Hematopoietic multipotent progenitor cell treated with erythropoietin and hydrocortisone succinate and interleukin-3 and kit ligand, for 8 days (in vitro differentiated cells): ENCODE measurements around the gene CACNA2D1.
"Not testable (repeated sequence)": the region's sequence is repeated elsewhere in the genome, so short reads cannot be mapped to it uniquely, and the experiment has no call there.

ENCODE experiments used
- DNase-seq: peaks from one replicate; pipeline ENCODE4 v3.0.0-alpha.2; 2015

Gene CACNA2D1

DNA sequence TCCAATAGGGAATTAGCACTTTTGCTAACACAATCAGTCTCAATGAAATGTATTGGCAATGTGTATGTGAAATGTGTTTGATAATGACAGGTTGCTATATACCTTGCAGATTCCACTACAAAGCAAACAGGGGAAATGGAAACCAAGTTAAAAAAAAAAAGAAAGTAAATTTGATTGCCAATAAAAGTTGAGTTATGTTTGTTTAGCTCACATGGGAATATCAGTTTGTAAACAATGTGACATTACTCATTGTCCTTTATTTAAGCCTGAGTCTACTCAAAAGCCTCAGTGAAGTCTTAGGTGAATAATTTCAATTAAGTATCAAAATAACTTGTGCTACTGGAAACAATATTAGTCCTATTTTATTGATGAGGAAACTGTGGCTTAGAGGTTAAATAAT, 285.2 kb downstream of the CACNA2D1 start:
- no peak for DNase-seq

DNA sequence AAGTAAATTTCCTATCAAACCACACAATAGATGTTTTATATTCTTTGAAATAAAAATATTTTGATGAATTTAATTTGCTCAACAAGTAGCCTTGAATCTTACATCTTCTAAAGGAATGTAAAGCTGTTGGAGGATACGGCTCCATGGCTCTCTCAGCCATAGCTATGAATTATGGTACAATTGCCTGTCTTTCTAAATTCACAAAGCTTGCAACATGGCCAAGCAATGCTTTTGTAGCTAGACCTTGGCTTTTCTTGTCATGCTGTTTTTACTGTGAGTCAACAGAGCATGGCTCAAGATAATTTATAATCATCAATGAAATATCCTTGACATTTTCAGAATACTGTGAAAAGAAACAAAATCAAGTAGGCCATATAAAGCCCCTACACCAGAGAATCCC, 286.7 kb downstream of the CACNA2D1 start:
- no peak for DNase-seq

DNA sequence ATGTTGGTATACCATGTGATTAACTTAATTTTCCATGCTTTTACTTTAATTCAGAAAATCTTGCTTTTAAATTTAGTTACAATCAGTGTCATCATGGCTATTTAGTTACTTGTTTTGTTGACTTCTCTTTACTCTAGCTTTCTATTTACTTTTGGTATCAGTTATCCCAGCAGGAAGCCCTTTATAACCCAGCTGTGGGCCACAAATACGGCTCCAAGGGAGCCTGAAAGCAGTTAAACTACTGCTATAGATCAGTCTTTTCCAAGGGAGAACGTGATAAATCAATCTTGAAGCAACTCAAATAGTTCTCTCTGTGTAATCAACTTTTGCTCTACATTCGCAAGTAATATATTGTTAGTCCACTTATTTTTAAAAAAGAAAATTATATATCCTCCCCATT, 287.4 kb downstream of the CACNA2D1 start:
- DNase-seq = no peak

DNA sequence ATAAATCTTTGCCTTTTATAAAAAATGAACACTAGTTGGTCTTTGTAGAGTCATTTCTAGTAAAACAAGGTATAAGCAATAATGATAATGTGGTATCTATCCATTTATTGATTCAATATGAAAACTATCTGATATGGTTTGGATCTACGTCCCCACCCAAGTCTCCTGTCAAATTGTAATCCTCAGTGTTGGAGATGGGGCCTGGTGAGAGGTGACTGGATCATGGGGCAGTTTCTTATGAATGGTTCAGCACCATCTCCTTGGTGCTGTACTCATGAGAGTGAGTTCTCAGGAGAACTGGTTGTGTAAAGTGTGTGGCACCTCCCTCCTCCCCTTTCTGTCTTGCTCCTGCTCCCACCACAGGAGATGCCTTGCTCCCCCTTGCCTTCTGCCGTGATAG, 288.8 kb downstream of the CACNA2D1 start:
- DNase-seq = no peak

DNA sequence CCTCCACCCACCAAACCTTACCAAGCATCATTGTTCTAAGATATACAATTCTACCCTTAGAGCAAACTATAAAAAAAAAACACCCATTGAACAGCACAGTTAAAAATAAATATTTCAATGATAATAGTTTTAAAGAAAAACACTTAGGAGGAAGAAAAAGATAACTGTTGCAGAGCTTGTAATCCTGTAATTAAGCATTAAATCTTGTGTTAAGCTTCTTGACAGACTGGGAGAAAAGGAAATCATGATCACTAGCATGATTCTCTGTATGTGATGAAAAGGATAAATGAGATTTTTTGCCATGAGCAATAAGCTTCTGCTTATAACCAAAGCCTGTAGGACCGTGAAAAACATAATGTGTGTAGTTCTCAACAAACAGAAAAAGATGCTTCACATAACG, 289.8 kb downstream of the CACNA2D1 start:
- DNase-seq = no peak

DNA sequence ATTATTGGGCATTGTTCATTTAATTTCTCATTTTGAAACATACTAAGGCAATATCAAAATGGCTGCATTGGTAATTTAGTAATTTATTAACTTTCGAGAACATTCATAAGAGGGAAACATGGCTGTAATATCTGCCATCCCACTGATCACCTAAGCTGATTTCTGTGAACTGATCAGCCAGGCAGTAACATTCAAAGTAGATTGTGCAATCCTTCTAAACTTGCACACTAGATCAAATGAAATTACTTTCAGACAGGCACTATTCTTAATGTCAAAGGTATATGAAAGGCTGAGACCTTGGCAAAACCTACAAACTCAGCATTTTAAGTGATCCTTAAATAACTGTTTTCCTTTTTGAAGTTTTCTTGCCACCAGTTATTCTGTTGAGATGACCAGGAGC, 290.7 kb downstream of the CACNA2D1 start:
- DNase-seq = no peak

DNA sequence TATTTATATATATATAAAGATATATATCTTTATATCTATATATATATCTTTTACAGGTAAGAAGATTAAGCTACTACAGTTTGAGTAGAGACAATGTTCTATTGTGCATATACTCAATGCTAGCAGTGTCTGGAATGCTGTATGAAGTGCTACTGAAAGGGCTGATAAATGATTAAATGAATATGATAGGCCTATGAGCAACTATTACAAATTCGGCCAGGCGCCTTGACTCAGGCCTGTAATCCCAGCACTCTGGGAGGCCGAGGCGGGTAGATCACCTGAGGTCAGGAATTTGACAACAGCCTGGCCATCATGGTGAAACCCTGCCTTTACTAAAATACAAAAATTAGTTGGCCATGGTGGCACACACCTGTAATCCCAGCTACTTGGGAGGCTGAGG, 297.1 kb downstream of the CACNA2D1 start:
- no peak for DNase-seq

DNA sequence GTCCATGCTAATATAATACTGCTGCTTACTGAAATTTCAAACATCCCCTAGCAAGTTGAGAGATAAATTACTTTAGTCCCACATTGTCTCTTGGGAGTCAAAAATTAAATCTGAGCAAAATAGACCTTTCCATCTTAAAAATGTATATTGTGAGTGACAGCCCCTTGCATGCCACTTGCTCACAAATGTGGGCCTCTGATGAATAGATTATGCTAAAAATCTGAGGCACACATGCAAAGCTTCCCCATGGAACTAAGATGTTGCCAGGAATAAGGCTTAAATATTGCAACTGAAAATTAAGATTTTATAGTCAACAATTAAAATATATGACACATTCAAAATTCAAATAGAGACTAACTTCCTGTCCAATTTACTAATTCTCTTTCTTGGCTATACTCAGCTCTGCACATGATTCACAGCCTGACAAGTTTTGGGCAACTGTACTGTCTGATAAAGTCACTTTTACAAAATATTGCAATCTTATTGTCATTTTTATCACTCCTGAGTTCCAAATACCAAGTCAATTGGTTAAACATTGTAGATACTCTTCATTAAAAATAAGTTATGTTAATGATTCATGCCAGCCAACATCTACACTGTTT, 301.2 kb downstream of the CACNA2D1 start:
- DNase-seq = no peak

DNA sequence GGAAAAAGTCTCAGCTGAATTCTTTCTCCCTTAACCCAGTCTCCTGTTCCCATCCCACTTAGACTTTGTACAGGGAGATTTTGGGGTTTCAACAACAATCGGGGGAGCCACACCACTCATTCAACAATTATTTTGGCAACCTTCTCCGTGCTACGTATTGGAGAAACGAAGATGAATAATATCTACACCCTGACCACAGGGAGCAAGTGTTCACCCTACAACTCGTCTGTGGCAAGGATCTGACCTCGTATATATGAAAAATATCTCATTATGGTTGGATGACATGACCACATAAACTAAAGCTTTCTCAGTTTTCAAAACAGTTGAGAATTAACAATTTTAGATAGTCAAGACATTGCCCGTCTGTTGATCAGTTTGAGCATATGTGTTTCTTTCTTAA, 302.1 kb downstream of the CACNA2D1 start:
- DNase-seq = no peak

DNA sequence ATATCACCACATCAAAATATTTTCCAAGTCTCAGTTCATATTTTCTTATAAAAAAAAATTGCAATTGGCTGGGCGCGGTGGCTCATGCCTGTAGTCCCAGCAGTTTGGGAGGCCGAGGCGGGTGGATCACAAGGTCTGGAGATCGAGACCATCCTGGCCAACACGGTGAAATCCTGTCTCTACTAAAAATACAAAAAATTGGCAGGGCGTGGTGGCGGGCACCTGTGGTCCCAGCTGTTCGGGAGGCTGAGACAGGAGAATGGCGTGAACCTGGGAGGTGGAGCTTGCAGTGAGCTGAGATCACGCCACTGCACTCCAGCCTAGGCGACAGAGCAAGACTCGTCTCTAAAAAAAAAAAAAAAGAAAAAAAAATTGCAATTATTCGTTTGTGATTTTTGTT, 303.0 kb downstream of the CACNA2D1 start:
- DNase-seq = not testable (repeated sequence)

DNA sequence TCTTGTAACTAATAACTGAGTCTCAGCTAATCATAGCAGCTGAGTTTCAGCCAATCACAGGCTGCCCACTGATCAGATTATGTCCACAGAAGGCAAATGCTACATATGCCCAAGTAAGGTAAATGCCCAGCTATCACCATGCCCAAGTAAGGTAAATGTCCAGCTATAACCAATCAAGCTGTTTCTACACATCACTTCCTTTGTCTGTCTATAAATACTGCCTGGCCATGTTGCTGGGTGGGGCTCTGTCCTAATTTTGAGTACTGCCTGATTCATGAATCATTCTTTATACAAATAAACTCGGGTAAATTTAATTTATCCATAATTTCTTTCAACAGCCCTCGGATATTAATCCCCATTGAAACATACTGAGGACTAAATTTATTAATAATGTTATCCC, 312.4 kb downstream of the CACNA2D1 start:
- no peak for DNase-seq

DNA sequence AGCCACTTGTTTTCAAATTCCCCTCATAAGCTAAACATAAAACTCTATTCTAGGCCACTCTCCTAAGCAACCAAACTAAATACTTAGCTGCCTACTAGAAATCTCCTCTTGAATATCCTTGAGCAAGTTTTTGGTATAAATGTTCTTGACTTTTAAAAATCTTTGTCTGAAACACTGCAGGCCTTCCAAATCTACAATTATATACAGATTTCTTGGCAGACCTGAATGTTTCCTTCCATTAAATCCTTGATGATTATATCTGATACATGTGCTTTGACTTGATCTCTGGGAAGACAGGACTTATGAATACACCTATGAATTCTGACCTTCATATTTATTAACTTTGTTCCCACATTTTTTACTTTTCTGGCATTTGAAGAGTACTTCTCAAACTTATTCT, 314.5 kb downstream of the CACNA2D1 start:
- no peak for DNase-seq

DNA sequence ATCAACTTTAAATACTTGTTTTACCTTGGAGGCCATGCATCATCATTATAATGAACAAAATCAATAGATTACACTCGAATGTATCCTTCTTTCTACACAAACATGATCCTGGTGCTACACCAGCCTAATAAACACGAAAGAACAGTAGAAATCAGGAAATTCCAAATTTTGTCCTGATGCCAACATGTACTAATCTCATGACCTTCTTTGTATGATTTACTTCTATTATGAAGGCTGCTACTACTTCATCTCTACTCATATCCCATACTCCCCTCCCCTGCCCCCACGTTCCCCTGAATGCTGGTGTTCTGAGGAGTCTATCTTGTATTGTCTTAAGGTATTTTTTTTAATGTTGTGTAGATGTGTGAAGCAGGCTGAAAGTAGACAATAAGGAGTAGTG, 315.0 kb downstream of the CACNA2D1 start:
- no peak for DNase-seq

DNA sequence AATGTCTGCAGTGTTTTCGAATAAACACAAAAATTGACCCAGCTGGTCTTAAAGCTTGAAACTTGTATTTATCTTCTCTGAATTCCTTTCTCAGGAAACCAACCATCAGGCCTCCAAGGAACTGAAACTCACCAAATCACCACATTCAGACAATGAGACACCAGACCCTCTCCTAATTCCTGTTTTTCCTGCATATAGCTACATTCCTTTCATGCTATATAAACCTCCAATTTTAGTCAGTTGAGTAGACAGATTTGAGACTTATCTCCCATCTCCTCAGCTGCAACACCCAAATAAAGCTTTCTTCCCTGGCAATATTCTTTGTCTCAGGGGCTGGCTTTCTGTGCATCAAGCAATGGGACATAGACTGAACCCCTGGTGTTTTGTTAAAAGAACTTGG, 317.0 kb downstream of the CACNA2D1 start:
- no peak for DNase-seq

DNA sequence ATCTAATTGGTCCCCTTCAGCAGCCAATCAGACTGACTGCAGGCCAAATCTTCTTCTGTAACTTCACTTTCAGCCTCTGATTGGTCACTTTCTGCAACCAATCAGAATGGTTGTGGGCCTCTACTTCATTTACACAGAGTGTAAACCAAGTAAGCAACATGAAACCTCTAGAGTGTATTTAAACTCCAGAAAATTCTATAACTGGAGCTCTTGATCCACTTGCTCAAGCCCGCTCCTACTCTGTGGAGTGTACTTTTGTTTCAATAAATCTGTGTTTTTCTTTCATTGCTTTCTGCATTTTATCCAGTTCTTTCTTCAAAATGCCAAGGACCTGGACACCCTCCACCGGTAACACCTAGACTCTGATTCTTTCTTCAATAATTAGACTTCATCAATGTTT, 319.1 kb downstream of the CACNA2D1 start:
- DNase-seq = no peak

DNA sequence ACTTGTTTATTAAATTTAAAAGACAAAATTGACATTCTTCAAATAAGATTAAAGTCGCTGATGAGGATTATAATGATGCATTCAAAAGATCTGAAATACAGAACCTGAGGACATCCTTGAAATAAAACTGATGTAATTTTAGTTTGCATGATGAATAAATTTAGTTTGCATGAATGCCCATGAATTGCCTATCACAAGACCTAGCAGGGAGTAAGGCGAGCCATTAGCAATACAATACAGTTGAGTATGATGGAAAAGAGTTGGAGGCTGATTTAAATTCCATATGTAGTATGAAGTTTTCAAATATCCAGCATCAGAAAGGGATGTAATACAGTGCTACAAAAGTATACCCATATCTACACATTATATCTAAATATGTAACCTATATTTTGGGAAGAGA, 321.3 kb downstream of the CACNA2D1 start:
- no peak for DNase-seq

DNA sequence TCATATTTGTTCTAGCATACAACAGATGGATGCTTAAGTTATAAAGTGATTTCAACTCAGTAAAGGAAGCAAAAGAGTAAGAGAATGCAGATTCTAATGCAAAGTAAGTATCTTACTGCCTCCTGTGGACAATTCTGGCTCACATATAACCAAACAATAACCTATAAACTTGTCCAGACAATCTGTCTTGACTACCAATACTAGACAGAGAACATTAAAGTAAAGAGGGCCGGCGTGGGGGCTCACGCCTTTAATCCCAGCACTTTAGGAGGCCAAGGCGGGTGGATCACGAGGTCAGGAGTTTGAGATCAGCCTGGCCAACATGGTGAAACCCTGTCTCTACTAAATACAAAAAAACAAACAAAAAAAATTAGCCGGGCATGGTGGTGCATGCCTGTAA, 329.3 kb downstream of the CACNA2D1 start:
- DNase-seq = no peak

DNA sequence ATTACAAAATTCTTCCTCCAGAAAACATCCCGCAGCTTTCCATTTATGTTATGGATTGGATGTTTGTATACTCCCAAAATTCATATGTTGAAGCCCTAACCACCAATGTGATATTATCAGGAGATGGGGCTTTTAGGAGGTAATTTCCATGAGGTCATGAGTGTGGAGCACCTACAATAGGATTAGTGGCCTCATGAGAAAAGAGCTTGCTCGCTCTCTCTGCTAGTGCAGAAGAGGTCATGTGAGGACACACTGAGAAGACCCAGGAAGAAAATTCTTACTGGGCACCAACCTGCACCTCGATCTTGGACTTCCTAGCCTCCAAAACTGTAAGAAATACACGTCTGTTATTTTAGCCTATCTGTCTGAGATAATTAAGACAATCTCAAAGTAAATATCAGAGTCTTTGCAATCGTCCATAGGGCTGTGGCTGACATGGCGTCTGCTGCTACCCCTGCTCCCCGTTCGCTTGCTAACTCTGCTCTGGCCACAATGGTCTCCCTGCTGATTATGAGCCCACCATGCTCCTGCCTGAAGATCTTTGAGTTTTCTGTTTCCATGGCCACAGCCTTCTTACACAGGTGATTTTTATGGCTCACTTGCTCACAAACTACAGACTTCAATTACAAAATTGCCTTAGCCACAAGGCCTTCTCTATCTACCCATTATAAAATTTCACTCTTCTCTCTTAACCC, 333.3 kb downstream of the CACNA2D1 start:
- DNase-seq = no peak

DNA sequence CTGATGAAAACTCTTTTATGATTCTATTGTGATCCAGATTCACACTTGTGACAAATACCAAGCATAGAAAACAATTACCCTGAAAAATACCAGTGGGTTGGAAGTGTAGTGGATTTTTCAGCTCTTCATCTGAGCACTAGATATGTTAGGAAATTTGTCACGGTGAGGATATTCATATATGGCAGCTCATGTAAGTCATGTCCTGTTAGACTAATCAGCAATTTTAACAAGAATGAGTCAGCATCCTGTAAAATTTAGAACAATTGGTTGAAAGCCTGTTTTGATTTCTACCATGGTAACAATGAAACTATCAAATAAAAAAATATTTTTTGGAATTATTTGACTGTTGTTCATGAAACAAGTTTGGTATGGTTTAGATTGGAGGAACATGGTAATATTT, 334.3 kb downstream of the CACNA2D1 start:
- DNase-seq = no peak

DNA sequence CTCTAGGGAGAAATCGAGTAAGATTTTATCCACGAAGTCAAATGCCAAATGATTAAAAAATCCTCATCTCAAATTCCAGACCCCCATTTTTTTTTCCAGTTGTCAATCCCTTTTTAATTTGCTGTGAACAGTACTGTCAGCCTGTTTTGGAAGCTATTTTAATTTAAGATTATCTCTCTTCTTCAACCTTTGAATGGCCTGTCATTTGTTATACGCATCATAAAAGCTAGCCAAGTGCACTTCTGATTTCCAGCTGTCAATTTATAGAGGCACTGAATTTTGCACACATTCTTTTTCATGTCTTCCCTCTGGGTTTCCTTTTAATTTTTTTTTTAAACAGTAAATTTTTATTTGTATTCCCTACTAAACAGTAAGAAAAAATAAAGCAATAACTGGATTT, 337.4 kb downstream of the CACNA2D1 start:
- DNase-seq = no peak

DNA sequence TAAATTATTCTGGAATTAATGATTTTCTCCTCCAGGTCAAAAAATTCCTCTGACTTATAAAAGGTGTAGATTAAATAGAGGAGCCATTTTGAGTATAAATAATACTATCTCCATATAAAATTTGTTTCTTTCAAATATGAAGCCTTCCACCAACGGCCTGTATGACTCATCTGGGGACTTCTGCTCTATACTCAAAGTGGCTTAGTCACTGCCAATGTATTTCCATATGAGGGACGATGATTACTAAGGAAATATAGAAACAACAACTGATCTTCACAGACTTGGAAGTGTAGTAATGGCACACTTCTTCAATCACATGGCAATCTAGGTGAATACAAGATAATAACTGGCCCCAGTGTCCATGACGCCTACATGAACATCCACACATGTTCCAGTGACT, 338.1 kb downstream of the CACNA2D1 start:
- DNase-seq = no peak

DNA sequence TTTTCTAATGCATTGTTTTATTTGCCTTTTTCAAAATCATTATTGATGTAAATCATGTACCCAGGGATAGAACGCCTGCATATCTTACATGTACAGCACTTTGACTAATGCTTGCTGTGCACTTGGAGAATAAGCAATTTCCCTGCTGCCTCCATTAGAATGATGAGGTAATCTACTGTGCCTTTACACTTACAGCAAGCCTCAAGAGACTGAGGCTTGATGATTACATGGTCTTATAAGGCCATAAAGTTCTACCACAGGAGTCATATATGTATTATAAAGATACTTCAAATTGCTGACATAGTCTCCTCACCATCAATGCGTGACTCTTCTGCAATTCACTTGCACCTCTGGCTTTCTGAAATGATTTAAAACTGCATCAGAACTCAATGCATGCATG, 345.2 kb downstream of the CACNA2D1 start:
- no peak for DNase-seq

DNA sequence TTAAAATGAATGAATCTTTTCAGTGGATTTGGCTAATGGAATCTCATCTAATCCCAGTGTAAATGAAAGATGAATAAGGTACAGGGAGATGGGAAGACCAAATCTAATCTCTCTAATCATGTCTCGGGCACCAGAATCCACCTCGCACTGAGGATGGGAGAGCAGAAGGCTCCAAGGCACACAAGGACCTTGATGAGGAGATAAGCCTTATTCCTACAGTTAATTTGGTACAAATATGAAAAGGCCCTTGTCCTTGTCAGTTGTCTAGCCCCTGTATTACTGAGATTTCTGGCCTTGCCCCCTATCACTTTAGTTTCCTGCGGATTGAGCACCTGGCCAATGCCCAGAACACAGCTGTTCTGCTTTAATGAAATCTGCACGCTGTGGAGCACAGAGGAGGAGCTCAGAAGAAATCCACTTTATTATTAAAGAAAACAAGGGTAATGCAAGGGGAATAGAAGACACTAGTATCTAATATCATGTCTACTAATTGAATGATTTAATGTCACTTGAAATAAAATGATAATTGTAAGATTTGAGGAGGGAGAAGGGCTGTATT, 352.4 kb downstream of the CACNA2D1 start:
- DNase-seq = no peak

DNA sequence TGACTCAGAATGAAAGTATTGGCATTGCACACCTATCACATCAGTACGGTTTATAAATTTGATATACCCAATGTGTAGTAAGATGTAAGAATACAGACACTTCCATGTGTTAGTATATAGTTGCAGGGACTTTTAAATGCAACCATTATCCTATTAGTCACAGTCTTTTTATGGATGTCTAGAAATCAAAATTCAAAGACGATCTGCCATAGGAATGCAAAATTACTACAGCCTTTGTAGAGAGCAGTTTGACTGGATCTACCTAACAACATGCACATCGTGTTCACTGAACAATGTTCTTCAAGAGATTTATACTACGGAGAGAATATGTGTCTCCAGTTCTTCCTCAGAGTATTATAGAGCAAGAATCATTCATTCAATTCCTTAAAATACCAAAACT, 356.5 kb downstream of the CACNA2D1 start:
- no peak for DNase-seq

DNA sequence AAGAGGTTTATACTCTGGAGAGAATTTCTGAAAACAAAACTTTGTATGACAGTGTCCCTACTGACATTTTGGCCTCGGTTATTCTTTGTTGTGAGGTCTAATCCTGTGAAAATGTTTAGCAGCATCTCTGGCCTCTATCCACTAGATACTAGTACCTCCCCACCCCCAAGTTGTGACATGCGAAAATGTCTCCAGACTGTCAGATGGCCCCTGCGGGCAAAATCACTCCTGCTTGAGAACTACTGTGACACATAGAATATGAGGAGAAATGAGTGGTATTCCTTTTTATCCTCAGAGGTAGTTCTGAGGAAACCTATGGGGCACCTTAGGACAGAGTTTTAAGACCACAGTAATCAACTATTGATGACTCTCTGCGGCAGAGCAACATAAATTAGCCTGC, 358.5 kb downstream of the CACNA2D1 start:
- no peak for DNase-seq
